Posterior cingulate gyrus (tissue), 11 donors: Measurements from ENCODE around the gene MBD3L2.
"Not testable (repeated sequence)": the region's sequence is repeated elsewhere in the genome, so short reads cannot be mapped to it uniquely, and the experiment has no call there.

Experiments
- DNase-seq, 10 donors: peaks; one replicate each; pipeline versions ENCODE4 v3.0.0 to v3.0.0-alpha.2; 2020 to 2021; ENCODE audit warnings: mixed read lengths in 3 of 10
- intact Hi-C: fragments of 100-400 bp; cut with DNase I; formaldehyde crosslinking; loops from one replicate; pipeline ENCODE4 v1.15.1; 2023

Gene MBD3L2

DNA sequence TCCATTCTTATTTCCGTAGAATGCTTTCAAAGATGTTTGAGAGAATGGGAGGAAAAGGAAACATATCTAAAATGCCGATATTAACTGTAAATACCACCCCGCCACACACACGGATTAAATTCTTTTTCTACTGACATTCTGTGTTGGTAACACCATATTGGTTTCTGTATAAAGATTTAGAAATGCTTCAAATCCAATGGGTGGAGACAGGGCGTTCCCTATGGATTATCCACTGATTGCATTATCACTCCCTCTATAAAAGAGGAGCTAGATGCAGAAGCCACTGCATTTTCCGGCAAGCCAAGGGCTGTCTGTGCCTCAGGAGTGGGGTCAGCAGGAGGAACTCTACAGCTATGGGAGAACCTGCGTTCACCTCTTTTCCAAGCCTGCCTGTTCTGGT, at the start of gene MBD3L2:
MBD3L2 (plus strand) TSS at position 301 of the 400 bp plus-strand sequence; CDS start at position 354, 53 bp downstream.
- intact Hi-C loops, DNase-seq: not testable (repeated sequence)

- intact Hi-C loops = no loop called here
- peak in 1 of 10 donors; percentile 9 for DNase-seq
These were observed 49.2 kb upstream of the MBD3L2 start for GRCh38 chr19:6999933-7000332.

GRCh38 chr19:7000333-7000732, 48.8 kb upstream of the MBD3L2 start:
- intact Hi-C loops = no loop called here
- DNase-seq = peak in 1 of 10 donors; percentile 14

- intact Hi-C loops = no loop called here
- DNase-seq = no peak
These were observed 48.3 kb upstream of the MBD3L2 start for GRCh38 chr19:7000816-7001215.

DNA sequence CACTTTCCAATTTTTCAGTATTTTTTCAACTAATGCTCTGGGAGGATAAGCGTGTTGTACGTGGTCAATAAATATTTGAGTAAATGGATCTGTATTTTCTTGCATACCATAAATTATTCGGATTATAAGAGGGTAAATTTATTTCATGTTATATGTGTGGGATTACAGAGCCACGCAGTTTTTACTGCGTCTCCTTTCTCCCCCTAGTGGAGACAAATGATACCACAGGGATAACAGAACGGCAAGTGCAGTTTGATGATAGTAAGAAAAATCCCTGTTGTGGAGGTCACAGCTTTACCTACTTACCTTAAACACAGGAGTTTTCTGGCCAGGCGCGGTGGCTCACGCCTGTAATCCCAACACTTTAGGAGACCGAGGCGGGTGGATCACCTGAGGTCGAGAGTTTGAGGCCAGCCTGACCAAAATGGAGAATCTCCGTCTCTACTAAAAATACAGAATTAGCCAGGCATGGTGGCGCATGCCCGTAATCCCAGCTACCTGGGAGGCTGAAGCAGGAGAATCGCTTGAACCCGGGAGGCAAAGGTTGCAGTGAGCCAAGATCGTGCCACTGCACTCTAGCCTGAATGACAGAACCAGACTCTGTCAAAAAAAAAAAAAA, 44.7 kb upstream of the MBD3L2 start:
- peak in 1 of 10 donors; percentile 32 for DNase-seq
- intact Hi-C loops = no loop called here

- DNase-seq = no peak
- intact Hi-C loops = no loop called here
These were observed 42.9 kb upstream of the MBD3L2 start for GRCh38 chr19:7006135-7006704.

DNA sequence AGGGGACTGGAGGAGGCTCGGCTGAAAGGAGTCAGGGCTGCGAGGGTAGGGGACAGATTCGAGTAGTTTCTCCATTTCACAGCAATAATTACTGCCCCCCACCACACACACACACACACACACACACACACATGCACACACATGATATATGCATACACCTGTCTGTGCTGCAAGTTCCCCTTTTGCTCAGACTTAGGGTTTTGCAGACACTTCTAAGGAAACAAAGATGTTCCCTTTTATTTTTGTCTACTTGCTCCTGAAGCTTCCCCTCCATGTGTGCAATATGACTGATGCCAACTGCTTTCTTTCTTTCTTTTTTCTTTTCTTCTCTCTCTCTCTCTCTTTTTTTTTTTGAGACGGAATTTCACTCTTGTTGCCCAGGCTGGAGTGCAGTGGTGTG, 41.3 kb upstream of the MBD3L2 start:
- DNase-seq = peak in 1 of 10 donors; percentile 14
- intact Hi-C loops = no loop called here

- intact Hi-C loops = no loop called here
- DNase-seq = peak in 1 of 10 donors; percentile 31
These were observed 38.2 kb upstream of the MBD3L2 start for GRCh38 chr19:7010722-7011593.

DNA sequence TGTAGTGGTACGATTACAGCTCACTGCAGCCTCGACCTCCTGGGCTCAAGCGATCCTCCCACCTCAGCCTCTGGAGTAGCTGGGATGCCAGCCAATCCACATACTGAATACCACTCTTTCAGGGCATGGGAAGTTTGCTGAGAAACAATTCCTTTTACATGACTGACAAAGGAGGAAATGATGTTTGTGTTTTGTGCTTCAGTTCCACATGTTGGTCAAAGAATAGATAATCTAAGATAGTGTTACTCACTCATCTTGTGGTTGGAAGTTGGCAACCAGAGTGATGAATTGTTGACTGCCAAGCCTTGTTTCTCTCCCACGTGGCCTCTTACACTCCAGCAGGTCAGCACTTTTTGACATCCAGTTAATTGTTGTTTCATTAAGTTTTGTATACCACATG, 35.4 kb upstream of the MBD3L2 start:
- peak in 1 of 10 donors; percentile 24 for DNase-seq

GRCh38 chr19:7018828-7019227, 30.3 kb upstream of the MBD3L2 start:
- DNase-seq = peak in 1 of 10 donors; percentile 31
- intact Hi-C loops = no loop called here

More for the DNA sequence above, 35.4 kb upstream of the MBD3L2 start:
- intact Hi-C loops = no loop called here

DNA sequence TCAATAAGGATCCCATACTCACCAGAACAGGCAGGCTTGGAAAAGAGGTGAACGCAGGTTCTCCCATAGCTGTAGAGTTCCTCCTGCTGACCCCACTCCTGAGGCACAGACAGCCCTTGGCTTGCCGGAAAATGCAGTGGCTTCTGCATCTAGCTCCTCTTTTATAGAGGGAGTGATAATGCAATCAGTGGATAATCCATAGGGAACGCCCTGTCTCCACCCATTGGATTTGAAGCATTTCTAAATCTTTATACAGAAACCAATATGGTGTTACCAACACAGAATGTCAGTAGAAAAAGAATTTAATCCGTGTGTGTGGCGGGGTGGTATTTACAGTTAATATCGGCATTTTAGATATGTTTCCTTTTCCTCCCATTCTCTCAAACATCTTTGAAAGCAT, 27.8 kb upstream of the MBD3L2 start, which contains the start of gene MBD3L2B:
MBD3L2B (minus strand) TSS at position 101 of the 400 bp plus-strand sequence; CDS start at position 67, 34 bp downstream.
- DNase-seq, intact Hi-C loops: not testable (repeated sequence)

- DNase-seq, intact Hi-C loops: not testable (repeated sequence)
These were observed 20.3 kb upstream of the MBD3L2 start for GRCh38 chr19:7028790-7029189.

DNA sequence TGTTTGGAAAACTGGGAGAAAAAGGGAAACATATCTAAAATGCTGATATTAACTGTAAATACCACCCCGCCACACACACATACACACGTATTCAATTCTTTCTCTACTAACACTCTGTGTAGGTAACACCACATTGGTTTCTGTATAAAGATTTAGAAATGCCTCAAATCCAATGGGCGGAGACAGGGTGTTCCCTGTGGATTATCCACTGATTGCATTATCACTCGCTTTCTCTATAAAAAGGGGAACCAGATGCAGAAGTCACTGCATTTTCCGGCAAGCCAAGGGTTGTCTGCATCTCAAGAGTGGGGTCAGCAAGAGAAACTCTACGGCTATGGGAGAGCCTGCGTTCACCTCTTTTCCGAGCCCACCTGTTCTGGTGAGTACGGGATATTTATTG, 18.8 kb upstream of the MBD3L2 start, which contains the start of gene MBD3L5:
MBD3L5 (plus strand) TSS at position 301 of the 400 bp plus-strand sequence; CDS start at position 335, 34 bp downstream.
- DNase-seq, intact Hi-C loops: not testable (repeated sequence)

DNA sequence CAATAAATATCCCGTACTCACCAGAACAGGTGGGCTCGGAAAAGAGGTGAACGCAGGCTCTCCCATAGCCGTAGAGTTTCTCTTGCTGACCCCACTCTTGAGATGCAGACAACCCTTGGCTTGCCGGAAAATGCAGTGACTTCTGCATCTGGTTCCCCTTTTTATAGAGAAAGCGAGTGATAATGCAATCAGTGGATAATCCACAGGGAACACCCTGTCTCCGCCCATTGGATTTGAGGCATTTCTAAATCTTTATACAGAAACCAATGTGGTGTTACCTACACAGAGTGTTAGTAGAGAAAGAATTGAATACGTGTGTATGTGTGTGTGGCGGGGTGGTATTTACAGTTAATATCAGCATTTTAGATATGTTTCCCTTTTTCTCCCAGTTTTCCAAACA, 9.0 kb upstream of the MBD3L2 start, which contains the start of gene MBD3L4:
MBD3L4 (minus strand) TSS at position 101 of the 400 bp plus-strand sequence; CDS start at position 66, 35 bp downstream.
- DNase-seq, intact Hi-C loops: not testable (repeated sequence)

DNA sequence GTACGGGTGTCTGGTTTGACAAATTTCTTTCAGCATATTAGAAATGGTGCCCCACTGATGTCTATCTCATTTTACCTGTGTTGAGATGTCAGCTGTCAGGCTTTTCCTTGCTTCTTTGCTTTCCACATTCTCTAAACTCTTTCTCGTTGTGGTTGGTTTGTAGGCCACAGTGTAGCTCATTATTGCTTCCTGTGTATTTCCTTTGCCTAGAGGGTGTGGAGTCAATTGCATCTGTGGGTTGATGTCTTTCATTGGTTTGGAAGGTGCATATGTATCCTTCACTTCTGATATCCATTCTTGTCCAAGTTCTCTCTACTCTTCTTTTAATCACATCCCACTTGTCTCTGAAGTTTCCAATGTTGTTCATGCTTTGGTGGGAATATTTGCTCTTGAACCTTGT, 7.6 kb upstream of the MBD3L2 start:
- DNase-seq, intact Hi-C loops: not testable (repeated sequence)

GRCh38 chr19:7051421-7051820, 2.3 kb downstream of the MBD3L2 start:
- DNase-seq, intact Hi-C loops: not testable (repeated sequence)

- DNase-seq, intact Hi-C loops: not testable (repeated sequence)
These were observed 3.8 kb downstream of the MBD3L2 start for GRCh38 chr19:7052896-7053295.

GRCh38 chr19:7054635-7055368, 5.7 kb downstream of the MBD3L2 start:
- intact Hi-C loops, DNase-seq: not testable (repeated sequence)

DNA sequence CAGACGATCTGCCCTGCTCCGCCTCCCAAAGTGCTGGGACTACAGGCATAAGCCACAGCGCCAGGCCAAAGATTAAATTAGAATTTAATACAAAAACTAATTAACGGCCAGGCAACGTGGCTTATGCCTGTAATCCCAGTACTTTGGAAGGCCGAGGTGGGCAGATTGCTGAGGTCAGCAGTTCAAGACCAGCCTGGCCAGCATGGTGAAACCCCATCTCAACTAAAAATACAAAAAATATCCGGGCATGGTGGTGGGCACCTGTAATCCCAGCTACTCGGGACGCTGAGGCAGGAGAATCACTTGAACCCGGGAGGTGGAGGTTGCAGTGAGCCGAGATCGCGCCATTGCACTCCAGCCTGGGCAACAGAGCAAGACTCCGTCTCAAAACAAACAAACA, 6.6 kb downstream of the MBD3L2 start:
- intact Hi-C loops, DNase-seq: not testable (repeated sequence)

- DNase-seq = peak in 1 of 10 donors; percentile 24
- intact Hi-C loops = not testable (repeated sequence)
These were observed 7.2 kb downstream of the MBD3L2 start for GRCh38 chr19:7056371-7056770.
